GM12892 (cell line): Measurements from ENCODE around the gene TBC1D22A.

Experiments used
- POLR2A ChIP-seq: IDR thresholded peaks from 2 replicates; pipeline ENCODE4 v1.6.1; 2011; ENCODE audit warnings: low read depth, low read length, control low read depth
- POLR2AphosphoS5 ChIP-seq: IDR thresholded peaks from 2 replicates; pipeline ENCODE4 v1.6.1; 2011; ENCODE audit warnings: low read depth, low read length, control low read depth

GRCh38 chr22:46747646-46748045, 14.8 kb upstream of the TBC1D22A start:
- TF ChIP-seq POLR2A: no peak
- no peak for TF ChIP-seq POLR2AphosphoS5
